ENCODE measurements around the gene FUNDC2. TPM values are rescaled to one million over a fixed set of nuclear protein-coding genes. Genes with fewer than 3 reads are reported as not detected.

Gene FUNDC2
- total RNA-seq, result 10 to 100 TPM; 83.7 to 89.0 TPM

- ChIA-PET CTCF (interaction anchor here (1.4 kb wide), 1 partner anchor 22 kb away, joined by 3 read pairs; no protein-coding TSS in a partner anchor), POLR2A (no interaction called here)
- H3K27ac Mint-ChIP-seq, result peak within 1 kb of the TSS; percentile 95
- H3K4me1 Mint-ChIP-seq (ENCODE audit: low read depth), result peaks cover 25% of the 10 kb centered on the region
- no peaks in the 10 kb centered on the region for H3K9me3 Mint-ChIP-seq
- intact Hi-C loops (cut with micrococcal nuclease), result no loop called here
- no peak for TF ChIP-seq CTCF (IDR thresholded peaks at IDR 0.05)
- peak; percentile 93 for DNase-seq
- peak within 1 kb of the TSS; percentile 85 for H3K4me3 Mint-ChIP-seq
- peak; percentile 87 for ATAC-seq
- no peaks in the 10 kb centered on the region for H3K36me3 Mint-ChIP-seq (ENCODE audit: low read depth)
- no peaks in the 10 kb centered on the region for H3K27me3 Mint-ChIP-seq
These were observed at the start of gene FUNDC2 for GRCh38 chrX:155026727-155027508. Gene FUNDC2, plus strand, starts transcription at chrX:155026844. Its CDS starts 95 bp downstream, at chrX:155026939.

- no peak for DNase-seq
- Mint-ChIP-seq H3K36me3 (ENCODE audit: low read depth) (no peaks in the 10 kb centered on the region), H3K27ac (no peak overlapping the region), H3K27me3 (peaks cover 2% of the 10 kb centered on the region), H3K4me3 (no peak overlapping the region), H3K9me3 (peaks cover 4% of the 10 kb centered on the region), H3K4me1 (ENCODE audit: low read depth) (peaks cover 5% of the 10 kb centered on the region)
- no peak for ATAC-seq
- ChIA-PET CTCF (interaction anchor here (0.8 to 1.8 kb wide), 9 partner anchors 11 to 238 kb away, joined by 3 to 16 read pairs (median 3); no protein-coding TSS in a partner anchor), POLR2A (no interaction called here)
- no peak for TF ChIP-seq CTCF (IDR thresholded peaks at IDR 0.05)
- intact Hi-C loops (cut with micrococcal nuclease), result loop anchor here (10.0 kb wide), 1 partner anchor 165 kb away; no protein-coding TSS in a partner anchor
These were observed 47.0 kb upstream of the FUNDC2 start for GRCh38 chrX:154979629-154980028.

- peak; percentile 99 for ATAC-seq
- H3K27me3 Mint-ChIP-seq, result no peaks in the 10 kb centered on the region
- peak; percentile 47 for TF ChIP-seq CTCF (IDR thresholded peaks at IDR 0.05)
- intact Hi-C loops (cut with micrococcal nuclease), result loop anchor here (1.0 to 10.0 kb wide), 2 partner anchors 77 to 164 kb away; no protein-coding TSS in a partner anchor
- peak; percentile 87 for DNase-seq
- peak overlapping the region; percentile 76 for H3K27ac Mint-ChIP-seq
- POLR2A ChIA-PET, result no interaction called here
- no peaks in the 10 kb centered on the region for H3K36me3 Mint-ChIP-seq (ENCODE audit: low read depth)
- H3K4me3 Mint-ChIP-seq, result peak overlapping the region; percentile 73
- H3K9me3 Mint-ChIP-seq, result peaks cover 4% of the 10 kb centered on the region
- CTCF ChIA-PET, result interaction anchor here (0.7 to 1.8 kb wide), 11 partner anchors 10 to 237 kb away, joined by 3 to 16 read pairs (median 4); no protein-coding TSS in a partner anchor
- peaks cover 5% of the 10 kb centered on the region for H3K4me1 Mint-ChIP-seq (ENCODE audit: low read depth)
These were observed 46.1 kb upstream of the FUNDC2 start for GRCh38 chrX:154980330-154981115.

- ChIA-PET POLR2A (no interaction called here), CTCF (interaction anchor here (1.5 to 9.4 kb wide), 2 partner anchors 10 to 76 kb away, joined by 4 to 67 read pairs; no protein-coding TSS in a partner anchor)
- H3K9me3 Mint-ChIP-seq, result peaks cover 4% of the 10 kb centered on the region
- DNase-seq, result no peak
- no peak overlapping the region for H3K27ac Mint-ChIP-seq
- no peaks in the 10 kb centered on the region for H3K27me3 Mint-ChIP-seq
- H3K36me3 Mint-ChIP-seq (ENCODE audit: low read depth), result no peaks in the 10 kb centered on the region
- intact Hi-C loops (cut with micrococcal nuclease), result loop anchor here (1.0 to 10.0 kb wide), 2 partner anchors 76 to 164 kb away; no protein-coding TSS in a partner anchor
- no peak for TF ChIP-seq CTCF (IDR thresholded peaks at IDR 0.05)
- H3K4me3 Mint-ChIP-seq, result peak overlapping the region; percentile 73
- no peak for ATAC-seq
- peaks cover 5% of the 10 kb centered on the region for H3K4me1 Mint-ChIP-seq (ENCODE audit: low read depth)
These were observed 45.6 kb upstream of the FUNDC2 start for GRCh38 chrX:154981116-154981411.

Data from activated CD8-positive, alpha-beta T cell treated with anti-CD3 and anti-CD28 coated beads for 36 hours (primary cell).